ENCODE results near the gene TBPL2. TPM values are rescaled to one million over a fixed set of nuclear protein-coding genes. Genes with fewer than 3 reads are reported as not detected.

TBPL2 gene
- total and polyA plus RNA-seq, 2 experiments from 2014 or later, result 0.23 to 0.27 TPM

DNA sequence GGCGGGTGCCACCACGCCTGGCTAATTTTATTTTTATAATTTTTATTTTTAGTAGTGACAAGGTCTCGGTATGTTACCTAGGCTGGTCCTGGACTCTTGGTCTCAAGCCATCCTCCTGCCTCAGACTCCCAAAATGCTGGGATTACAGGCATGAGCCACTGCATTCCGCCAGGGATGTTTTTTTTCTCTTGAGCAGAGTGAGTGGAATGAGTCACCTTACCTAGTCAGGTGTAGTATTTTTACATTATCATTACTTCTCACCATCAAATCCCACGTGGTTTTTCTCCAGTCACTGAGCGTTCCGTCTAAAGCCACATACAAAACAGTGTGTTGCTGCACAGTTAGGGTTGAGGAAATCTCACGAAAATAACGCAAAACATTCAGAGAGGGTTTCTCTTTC lies 870 bp upstream of the TBPL2 start:
- DNase-seq (ENCODE audit: low spot score), result no peak
- WGBS (ENCODE audit: low lambda C conversion rate, missing lambda C conversion rate), result 86% methylated on average over 9 of the region's 9 CpGs

DNA sequence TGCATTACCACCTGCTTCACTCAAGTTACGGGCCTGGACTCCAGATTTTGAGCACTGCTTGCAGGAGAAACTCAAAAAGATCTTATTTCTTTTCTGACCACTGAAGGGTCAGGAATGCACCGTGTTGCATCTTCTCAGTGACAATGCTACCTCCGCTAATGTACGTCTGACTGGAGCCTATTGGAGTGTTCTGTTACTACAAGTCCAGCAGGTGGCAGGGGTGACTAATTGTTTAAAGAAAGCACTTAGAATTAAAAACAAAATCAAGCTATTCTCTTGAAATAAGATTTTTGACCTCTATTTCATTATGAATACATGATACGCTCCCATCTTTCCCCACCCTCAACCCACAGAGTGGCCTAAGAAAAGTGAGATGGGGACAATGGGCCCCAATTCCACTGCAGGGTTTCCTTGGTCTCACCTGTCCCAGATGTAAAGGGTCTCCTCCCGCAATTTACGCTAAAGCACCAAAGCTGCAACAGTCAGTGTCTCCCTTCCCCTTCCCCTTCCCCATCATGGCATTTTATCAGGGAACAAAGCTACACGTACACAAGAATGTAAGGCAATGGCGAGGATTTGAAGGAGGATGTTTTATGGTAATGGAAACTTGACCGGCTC lies 2.2 kb downstream of the TBPL2 start:
- DNase-seq (ENCODE audit: low spot score), result peak; percentile 79
- H3K79me2 ChIP-seq, result no peaks in the 10 kb centered on the region
- 55% methylated on average over 10 of the region's 10 CpGs for WGBS (ENCODE audit: low lambda C conversion rate, missing lambda C conversion rate)
- no peak overlapping the region for H3K27ac ChIP-seq
- no peak overlapping the region for H3K4me2 ChIP-seq
- H3K4me3 ChIP-seq, result no peak overlapping the region
- no peaks in the 10 kb centered on the region for H3K9me3 ChIP-seq (ENCODE audit: low read depth)
- TF ChIP-seq, protein P1, sequence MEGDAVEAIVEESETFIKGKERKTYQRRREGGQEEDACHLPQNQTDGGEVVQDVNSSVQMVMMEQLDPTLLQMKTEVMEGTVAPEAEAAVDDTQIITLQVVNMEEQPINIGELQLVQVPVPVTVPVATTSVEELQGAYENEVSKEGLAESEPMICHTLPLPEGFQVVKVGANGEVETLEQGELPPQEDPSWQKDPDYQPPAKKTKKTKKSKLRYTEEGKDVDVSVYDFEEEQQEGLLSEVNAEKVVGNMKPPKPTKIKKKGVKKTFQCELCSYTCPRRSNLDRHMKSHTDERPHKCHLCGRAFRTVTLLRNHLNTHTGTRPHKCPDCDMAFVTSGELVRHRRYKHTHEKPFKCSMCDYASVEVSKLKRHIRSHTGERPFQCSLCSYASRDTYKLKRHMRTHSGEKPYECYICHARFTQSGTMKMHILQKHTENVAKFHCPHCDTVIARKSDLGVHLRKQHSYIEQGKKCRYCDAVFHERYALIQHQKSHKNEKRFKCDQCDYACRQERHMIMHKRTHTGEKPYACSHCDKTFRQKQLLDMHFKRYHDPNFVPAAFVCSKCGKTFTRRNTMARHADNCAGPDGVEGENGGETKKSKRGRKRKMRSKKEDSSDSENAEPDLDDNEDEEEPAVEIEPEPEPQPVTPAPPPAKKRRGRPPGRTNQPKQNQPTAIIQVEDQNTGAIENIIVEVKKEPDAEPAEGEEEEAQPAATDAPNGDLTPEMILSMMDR (IDR thresholded peaks at IDR 0.05; ENCODE audit: poor library complexity), result peak; percentile 69
- no peak for TF ChIP-seq EZH2 (IDR thresholded peaks at IDR 0.05; ENCODE audit: borderline replicate concordance)
- H3K36me3 ChIP-seq (replicated peaks; ENCODE audit: insufficient read depth, low read depth), result no peaks in the 10 kb centered on the region
- no peaks in the 10 kb centered on the region for H4K20me1 ChIP-seq (ENCODE audit: insufficient read depth, poor library complexity, severe bottlenecking)
- no peak overlapping the region for H2AFZ ChIP-seq
- H3K9me2 ChIP-seq (replicated peaks; ENCODE audit: insufficient read depth), result no peaks in the 10 kb centered on the region
- H3K4me1 ChIP-seq (ENCODE audit: insufficient read depth), result peaks cover 7% of the 10 kb centered on the region
- H3K27me3 ChIP-seq, result no peaks in the 10 kb centered on the region

More for the DNA sequence above, 870 bp upstream of the TBPL2 start:
- Histone ChIP-seq H3K9me2 (replicated peaks; ENCODE audit: insufficient read depth) (no peaks in the 10 kb centered on the region), H3K4me3 (no peak overlapping the region), H3K27me3 (no peaks in the 10 kb centered on the region), H3K9me3 (ENCODE audit: low read depth) (no peaks in the 10 kb centered on the region), H3K27ac (no peak overlapping the region), H2AFZ (no peak overlapping the region), H3K36me3 (replicated peaks; ENCODE audit: insufficient read depth, low read depth) (no peaks in the 10 kb centered on the region), H3K79me2 (no peaks in the 10 kb centered on the region), H3K4me2 (no peak overlapping the region), H3K4me1 (ENCODE audit: insufficient read depth) (no peaks in the 10 kb centered on the region), H4K20me1 (ENCODE audit: insufficient read depth, poor library complexity, severe bottlenecking) (no peaks in the 10 kb centered on the region)
- no peak for TF ChIP-seq EZH2 (IDR thresholded peaks at IDR 0.05; ENCODE audit: borderline replicate concordance)
- no peak for TF ChIP-seq EZH2phosphoT487 (IDR thresholded peaks at IDR 0.05; ENCODE audit: low read depth, severe bottlenecking, unreplicated experiment)
- TF ChIP-seq, protein P1 (IDR thresholded peaks at IDR 0.05; ENCODE audit: poor library complexity), result no peak

DNA sequence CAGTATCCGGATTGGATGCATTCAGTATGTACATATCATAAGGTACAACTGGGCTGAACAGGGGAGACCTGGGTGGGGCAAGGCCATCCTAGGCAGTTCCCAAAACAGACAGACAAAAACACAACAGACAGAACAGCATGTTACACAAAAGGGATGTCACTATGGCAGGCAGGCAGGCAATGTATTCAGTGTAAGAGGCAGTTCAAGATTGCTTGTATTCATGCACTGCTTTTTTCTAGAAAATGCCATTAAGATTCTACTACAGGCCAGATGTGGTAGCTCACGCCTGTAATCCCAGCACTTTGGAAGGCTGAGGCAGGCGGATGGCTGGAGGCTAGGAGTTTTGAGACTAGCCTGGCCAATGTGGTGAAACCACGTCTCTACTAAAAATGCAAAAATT lies 3.5 kb downstream of the TBPL2 start:
- no peaks in the 10 kb centered on the region for H3K36me3 ChIP-seq (replicated peaks; ENCODE audit: insufficient read depth, low read depth)
- H3K9me3 ChIP-seq (ENCODE audit: low read depth), result no peaks in the 10 kb centered on the region
- H2AFZ ChIP-seq, result no peak overlapping the region
- no peaks in the 10 kb centered on the region for H3K27me3 ChIP-seq
- no peaks in the 10 kb centered on the region for H3K79me2 ChIP-seq
- DNase-seq (ENCODE audit: low spot score), result no peak
- TF ChIP-seq EZH2phosphoT487 (IDR thresholded peaks at IDR 0.05; ENCODE audit: low read depth, severe bottlenecking, unreplicated experiment) (no peak), EZH2 (IDR thresholded peaks at IDR 0.05; ENCODE audit: borderline replicate concordance) (no peak)
- TF ChIP-seq, protein P1 (IDR thresholded peaks at IDR 0.05; ENCODE audit: poor library complexity), result no peak
- H3K4me1 ChIP-seq (ENCODE audit: insufficient read depth), result peaks cover 7% of the 10 kb centered on the region
- no peaks in the 10 kb centered on the region for H4K20me1 ChIP-seq (ENCODE audit: insufficient read depth, poor library complexity, severe bottlenecking)
- no peaks in the 10 kb centered on the region for H3K9me2 ChIP-seq (replicated peaks; ENCODE audit: insufficient read depth)
- no peak overlapping the region for H3K4me2 ChIP-seq
- H3K27ac ChIP-seq, result peak overlapping the region; percentile 35
- 69% methylated on average over 4 of the region's 4 CpGs for WGBS (ENCODE audit: low lambda C conversion rate, missing lambda C conversion rate)
- H3K4me3 ChIP-seq, result no peak overlapping the region
